Loucy (cell line): Measurements from ENCODE around the gene SMIM13.

Experiments used
- H2AFZ ChIP-seq: fragments of 200-600 bp; sonication (generic); 2 replicates; pipeline ENCODE4 v1.6.0; 2016; ENCODE audit warnings: antibody characterized with exemption, mild to moderate bottlenecking, low read length, moderate library complexity
- H3F3A ChIP-seq: fragments of 200-600 bp; 2 replicates; pipeline ENCODE4 v1.6.0; 2016; ENCODE audit warnings: antibody characterized with exemption, low read depth, mild to moderate bottlenecking
- H3K27me3 ChIP-seq: fragments of 200-600 bp; sonication (generic); 2 replicates; pipeline ENCODE4 v1.6.1; 2014; ENCODE audit warnings: low read length, mild to moderate bottlenecking; ENCODE audit not compliant: insufficient read depth, poor library complexity, severe bottlenecking
- H3K36me3 ChIP-seq: fragments of 200-600 bp; sonication (generic); 2 replicates; pipeline ENCODE4 v1.6.1; 2016; ENCODE audit warnings: low read length; ENCODE audit not compliant: insufficient read depth
- H3K4me1 ChIP-seq: fragments of 200-600 bp; sonication (generic); 2 replicates; pipeline ENCODE4 v1.5.1; 2014; ENCODE audit warnings: low read length, mild to moderate bottlenecking; ENCODE audit not compliant: insufficient read depth, poor library complexity, severe bottlenecking
- H3K4me2 ChIP-seq: fragments of 200-600 bp; sonication (generic); 2 replicates; pipeline ENCODE4 v1.6.0; 2014; ENCODE audit warnings: antibody characterized with exemption, low read length, low read depth, mild to moderate bottlenecking; ENCODE audit not compliant: poor library complexity, severe bottlenecking
- H3K4me3 ChIP-seq: fragments of 200-600 bp; sonication (generic); 2 replicates; pipeline ENCODE4 v1.5.1; 2014; ENCODE audit warnings: low read length, mild to moderate bottlenecking, mixed read lengths; ENCODE audit not compliant: poor library complexity, severe bottlenecking
- H3K79me2 ChIP-seq: fragments of 200-600 bp; sonication (generic); 2 replicates; pipeline ENCODE4 v1.6.1; 2014; ENCODE audit warnings: low read length; ENCODE audit not compliant: insufficient read depth
- H3K9ac ChIP-seq: fragments of 200-600 bp; sonication (generic); 2 replicates; pipeline ENCODE4 v1.6.0; 2014; ENCODE audit warnings: mild to moderate bottlenecking, low read depth, low read length, moderate library complexity; ENCODE audit not compliant: poor library complexity, severe bottlenecking
- H3K9me2 ChIP-seq: fragments of 200-600 bp; sonication (generic); replicated peaks from 2 replicates; pipeline ENCODE4 v1.6.1; 2016; ENCODE audit warnings: low read depth, low read length, mixed read lengths
- H3K9me3 ChIP-seq: fragments of 200-600 bp; sonication (generic); 2 replicates; pipeline ENCODE4 v1.6.1; 2014; ENCODE audit warnings: mild to moderate bottlenecking, antibody characterized with exemption, low read length, low read depth; ENCODE audit not compliant: insufficient read depth
- H4K20me1 ChIP-seq: fragments of 200-600 bp; sonication (generic); 2 replicates; pipeline ENCODE4 v1.6.0; 2014; ENCODE audit warnings: antibody characterized with exemption, low read length, mild to moderate bottlenecking; ENCODE audit not compliant: insufficient read depth, poor library complexity, severe bottlenecking
- EZH2phosphoT487 ChIP-seq: fragments of 200-600 bp; IDR thresholded peaks from 2 replicates; pipeline ENCODE4 v1.6.1; 2018; ENCODE audit warnings: antibody characterized with exemption, mild to moderate bottlenecking, moderate library complexity, borderline replicate concordance
- TF ChIP-seq, protein P1 (sequence below): fragments of 200-600 bp; sonication (generic); conservative IDR thresholded peaks from 2 replicates; pipeline ENCODE4 v1.5.1; 2014; ENCODE audit warnings: mild to moderate bottlenecking, antibody characterized with exemption, low read length

Gene SMIM13

DNA sequence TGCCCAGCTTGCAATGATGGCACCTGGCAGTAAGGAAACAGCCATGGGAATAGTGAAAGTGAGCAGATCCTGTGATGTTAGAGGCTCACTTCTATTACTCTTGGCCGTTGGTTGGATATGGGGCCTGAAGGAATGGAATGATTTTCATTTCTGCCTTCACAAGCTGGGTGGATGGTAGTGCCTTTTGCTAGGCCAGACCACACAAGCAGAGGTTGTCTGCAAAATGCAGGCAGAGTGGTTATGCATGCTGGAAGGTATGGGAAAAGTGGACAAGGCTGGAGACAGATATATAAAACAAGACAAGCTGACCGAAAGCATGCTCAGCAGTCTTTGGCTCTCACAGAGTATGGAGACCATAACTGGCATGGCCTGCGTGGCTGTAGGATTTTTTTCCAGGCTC lies 68.6 kb downstream of the SMIM13 start:
- Histone ChIP-seq H3K9ac (no peak overlapping the region), H3K9me2 (no peaks in the 10 kb centered on the region), H3K4me1 (no peaks in the 10 kb centered on the region), H3K9me3 (no peaks in the 10 kb centered on the region), H4K20me1 (no peaks in the 10 kb centered on the region), H3K36me3 (no peaks in the 10 kb centered on the region), H3K27me3 (no peaks in the 10 kb centered on the region), H3K4me3 (no peak overlapping the region), H3K4me2 (no peak overlapping the region), H3K79me2 (no peaks in the 10 kb centered on the region), H2AFZ (no peak overlapping the region), H3F3A (no peaks in the 10 kb centered on the region)
- TF ChIP-seq EZH2phosphoT487, result no peak
- TF ChIP-seq, protein P1, sequence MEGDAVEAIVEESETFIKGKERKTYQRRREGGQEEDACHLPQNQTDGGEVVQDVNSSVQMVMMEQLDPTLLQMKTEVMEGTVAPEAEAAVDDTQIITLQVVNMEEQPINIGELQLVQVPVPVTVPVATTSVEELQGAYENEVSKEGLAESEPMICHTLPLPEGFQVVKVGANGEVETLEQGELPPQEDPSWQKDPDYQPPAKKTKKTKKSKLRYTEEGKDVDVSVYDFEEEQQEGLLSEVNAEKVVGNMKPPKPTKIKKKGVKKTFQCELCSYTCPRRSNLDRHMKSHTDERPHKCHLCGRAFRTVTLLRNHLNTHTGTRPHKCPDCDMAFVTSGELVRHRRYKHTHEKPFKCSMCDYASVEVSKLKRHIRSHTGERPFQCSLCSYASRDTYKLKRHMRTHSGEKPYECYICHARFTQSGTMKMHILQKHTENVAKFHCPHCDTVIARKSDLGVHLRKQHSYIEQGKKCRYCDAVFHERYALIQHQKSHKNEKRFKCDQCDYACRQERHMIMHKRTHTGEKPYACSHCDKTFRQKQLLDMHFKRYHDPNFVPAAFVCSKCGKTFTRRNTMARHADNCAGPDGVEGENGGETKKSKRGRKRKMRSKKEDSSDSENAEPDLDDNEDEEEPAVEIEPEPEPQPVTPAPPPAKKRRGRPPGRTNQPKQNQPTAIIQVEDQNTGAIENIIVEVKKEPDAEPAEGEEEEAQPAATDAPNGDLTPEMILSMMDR, result no peak

- Histone ChIP-seq H3K36me3 (no peaks in the 10 kb centered on the region), H2AFZ (no peak overlapping the region), H3K4me1 (no peaks in the 10 kb centered on the region), H3K4me3 (no peak overlapping the region), H3K27me3 (no peaks in the 10 kb centered on the region), H3K9ac (no peak overlapping the region), H3K79me2 (no peaks in the 10 kb centered on the region), H3K9me2 (no peaks in the 10 kb centered on the region), H3K9me3 (no peaks in the 10 kb centered on the region), H3K4me2 (no peak overlapping the region), H4K20me1 (no peaks in the 10 kb centered on the region), H3F3A (no peaks in the 10 kb centered on the region)
- TF ChIP-seq EZH2phosphoT487, result no peak
These were observed 70.3 kb downstream of the SMIM13 start for GRCh38 chr6:11163932-11164331.

DNA sequence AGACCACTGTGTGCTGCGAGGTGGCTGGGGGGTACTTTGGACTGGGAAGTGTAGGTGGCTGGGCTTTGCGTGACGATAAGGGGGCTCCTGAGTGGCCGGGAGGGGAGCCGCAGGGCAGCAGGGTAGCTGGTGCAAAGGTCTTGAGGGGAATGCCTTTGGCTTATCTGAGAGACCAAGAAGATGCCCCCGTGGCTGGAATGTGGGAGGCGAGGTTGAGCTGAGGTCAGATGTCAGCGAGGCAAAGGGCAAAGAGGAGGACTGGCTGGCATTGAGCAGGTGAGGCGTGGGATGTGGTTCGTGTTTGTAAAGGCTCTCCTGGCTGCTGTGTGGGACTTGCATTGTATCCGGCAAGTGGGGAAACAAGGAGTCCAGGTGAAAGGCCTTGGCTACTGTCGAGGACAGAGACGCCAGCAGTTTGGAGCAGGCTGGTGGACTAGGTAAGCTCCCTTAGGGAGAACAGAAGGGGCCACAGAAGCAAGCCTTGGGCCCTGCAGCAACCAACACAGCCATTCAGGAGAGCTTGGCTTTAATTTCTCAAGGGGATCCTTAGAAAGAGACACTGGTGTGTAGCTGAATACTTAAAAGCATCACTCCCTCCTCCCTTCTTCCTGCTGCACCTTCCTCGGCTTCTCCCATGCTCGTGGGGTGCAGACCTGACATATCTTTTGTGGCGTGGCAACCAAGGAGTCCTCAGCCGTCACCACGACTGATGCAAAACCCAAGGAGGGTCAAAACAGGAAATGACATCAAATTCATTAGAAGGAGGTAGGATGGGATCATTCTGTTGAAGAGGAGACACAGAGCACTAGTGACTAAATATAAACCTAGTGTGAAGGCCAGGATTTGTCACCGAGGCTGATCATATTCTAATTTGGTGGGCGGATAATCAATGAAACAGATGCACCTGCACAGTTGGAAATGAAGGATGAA lies 71.3 kb downstream of the SMIM13 start:
- H3K4me1 ChIP-seq, result no peaks in the 10 kb centered on the region
- TF ChIP-seq, protein P1, result no peak
- no peak for TF ChIP-seq EZH2phosphoT487
- no peak overlapping the region for H3K9ac ChIP-seq
- H3K4me2 ChIP-seq, result no peak overlapping the region
- no peaks in the 10 kb centered on the region for H3K27me3 ChIP-seq
- no peaks in the 10 kb centered on the region for H3K9me2 ChIP-seq
- H3K36me3 ChIP-seq, result no peaks in the 10 kb centered on the region
- no peak overlapping the region for H3K4me3 ChIP-seq
- H4K20me1 ChIP-seq, result no peaks in the 10 kb centered on the region
- no peak overlapping the region for H2AFZ ChIP-seq
- no peaks in the 10 kb centered on the region for H3K79me2 ChIP-seq
- no peaks in the 10 kb centered on the region for H3F3A ChIP-seq
- no peaks in the 10 kb centered on the region for H3K9me3 ChIP-seq
